GM18907 (cell line): Measurements from ENCODE around the gene LIN7A.

ENCODE experiments used
- ATAC-seq: cut with Tn5 transposase; IDR thresholded peaks from one replicate; pipeline ENCODE4 v1.9.1; 2021; ENCODE audit warnings: mild to moderate bottlenecking, moderate library complexity; ENCODE audit not compliant: unreplicated experiment

The LIN7A gene

GRCh38 chr12:80937391-80938238, at the start of gene LIN7A:
Gene LIN7A (minus strand): TSS chr12:80937934. CDS start chr12:80937722, 212 bp downstream.
- peak; percentile 28 for ATAC-seq

GRCh38 chr12:80986224-80986623, 48.5 kb upstream of the LIN7A start:
- ATAC-seq = no peak

GRCh38 chr12:80979816-80980215, 42.1 kb upstream of the LIN7A start:
- ATAC-seq = no peak

GRCh38 chr12:80979251-80979650, 41.5 kb upstream of the LIN7A start:
- ATAC-seq = no peak

- no peak for ATAC-seq
These were observed 39.6 kb upstream of the LIN7A start for GRCh38 chr12:80977346-80977745.

- no peak for ATAC-seq
These were observed 30.6 kb upstream of the LIN7A start for GRCh38 chr12:80968326-80968725.

GRCh38 chr12:80967565-80967964, 29.8 kb upstream of the LIN7A start:
- ATAC-seq = no peak

- ATAC-seq = no peak
These were observed 28.3 kb upstream of the LIN7A start for GRCh38 chr12:80966001-80966400.

GRCh38 chr12:80958162-80958561, 20.4 kb upstream of the LIN7A start:
- no peak for ATAC-seq

GRCh38 chr12:80954857-80955520, 17.3 kb upstream of the LIN7A start:
- no peak for ATAC-seq

- ATAC-seq = no peak
These were observed 14.7 kb upstream of the LIN7A start for GRCh38 chr12:80952443-80952842.

- peak; percentile 66 for ATAC-seq
These were observed 8.9 kb upstream of the LIN7A start for GRCh38 chr12:80946591-80946990.

GRCh38 chr12:80943338-80943737, 5.6 kb upstream of the LIN7A start:
- ATAC-seq = no peak

GRCh38 chr12:80941916-80942315, 4.2 kb upstream of the LIN7A start:
- no peak for ATAC-seq

- ATAC-seq = peak; percentile 26
These were observed 1.7 kb upstream of the LIN7A start for GRCh38 chr12:80939231-80939950.

- ATAC-seq = peak; percentile 39
These were observed 663 bp upstream of the LIN7A start for GRCh38 chr12:80938397-80938796.

GRCh38 chr12:80936642-80937390, 918 bp downstream of the LIN7A start:
- peak; percentile 64 for ATAC-seq

- peak; percentile 0 for ATAC-seq
These were observed 1.4 kb downstream of the LIN7A start for GRCh38 chr12:80936353-80936641.

GRCh38 chr12:80935111-80935510, 2.6 kb downstream of the LIN7A start:
- ATAC-seq = no peak

- no peak for ATAC-seq
These were observed 11.8 kb downstream of the LIN7A start for GRCh38 chr12:80925983-80926382.

GRCh38 chr12:80925237-80925636, 12.5 kb downstream of the LIN7A start:
- no peak for ATAC-seq
